ENCODE measurements around the gene NSUN7. TPM values are rescaled to one million over a fixed set of nuclear protein-coding genes. Genes with fewer than 3 reads are reported as not detected.

Gene NSUN7
- total RNA-seq, 1 donor from 2014 or later, result 9.9 TPM

- no peaks in the 10 kb centered on the region for H3K27me3 ChIP-seq (ENCODE audit: control insufficient read depth, insufficient read depth, low read length)
- DNase-seq (ENCODE audit: low read depth), result no peak
- H3K36me3 ChIP-seq (ENCODE audit: control insufficient read depth, insufficient read depth, low read length), result no peaks in the 10 kb centered on the region
- H3K4me3 ChIP-seq (ENCODE audit: low read depth, low read length), result no peak overlapping the region
- TF ChIP-seq CTCF (IDR thresholded peaks at IDR 0.05; ENCODE audit: insufficient read depth, low read length, poor library complexity, severe bottlenecking), result no peak
Observed at GRCh38 chr4:40842318-40842717, 92.6 kb downstream of the NSUN7 start.

GRCh38 chr4:40842725-40843423 is 93.1 kb downstream of the NSUN7 start:
- H3K27me3 ChIP-seq (ENCODE audit: control insufficient read depth, insufficient read depth, low read length), result no peaks in the 10 kb centered on the region
- H3K4me3 ChIP-seq (ENCODE audit: low read depth, low read length), result no peak overlapping the region
- TF ChIP-seq CTCF (IDR thresholded peaks at IDR 0.05; ENCODE audit: insufficient read depth, low read length, poor library complexity, severe bottlenecking), result no peak
- H3K36me3 ChIP-seq (ENCODE audit: control insufficient read depth, insufficient read depth, low read length), result no peaks in the 10 kb centered on the region
- peak; percentile 19 for DNase-seq (ENCODE audit: low read depth)

- no peak for DNase-seq (ENCODE audit: low read depth)
- Histone ChIP-seq H3K4me3 (ENCODE audit: low read depth, low read length) (no peak overlapping the region), H3K27me3 (ENCODE audit: control insufficient read depth, insufficient read depth, low read length) (no peaks in the 10 kb centered on the region), H3K36me3 (ENCODE audit: control insufficient read depth, insufficient read depth, low read length) (no peaks in the 10 kb centered on the region)
- TF ChIP-seq CTCF (IDR thresholded peaks at IDR 0.05; ENCODE audit: insufficient read depth, low read length, poor library complexity, severe bottlenecking), result peak; percentile 30
Observed at GRCh38 chr4:40843696-40844095, 93.9 kb downstream of the NSUN7 start.

- TF ChIP-seq CTCF (IDR thresholded peaks at IDR 0.05; ENCODE audit: insufficient read depth, low read length, poor library complexity, severe bottlenecking), result no peak
- Histone ChIP-seq H3K27me3 (ENCODE audit: control insufficient read depth, insufficient read depth, low read length) (no peaks in the 10 kb centered on the region), H3K4me3 (ENCODE audit: low read depth, low read length) (no peak overlapping the region), H3K36me3 (ENCODE audit: control insufficient read depth, insufficient read depth, low read length) (no peaks in the 10 kb centered on the region)
- no peak for DNase-seq (ENCODE audit: low read depth)
Observed at GRCh38 chr4:40844261-40844660, 94.5 kb downstream of the NSUN7 start.

GRCh38 chr4:40845154-40845835 is 95.5 kb downstream of the NSUN7 start:
- Histone ChIP-seq H3K4me3 (ENCODE audit: low read depth, low read length) (no peak overlapping the region), H3K36me3 (ENCODE audit: control insufficient read depth, insufficient read depth, low read length) (no peaks in the 10 kb centered on the region), H3K27me3 (ENCODE audit: control insufficient read depth, insufficient read depth, low read length) (no peaks in the 10 kb centered on the region)
- TF ChIP-seq CTCF (IDR thresholded peaks at IDR 0.05; ENCODE audit: insufficient read depth, low read length, poor library complexity, severe bottlenecking), result no peak
- no peak for DNase-seq (ENCODE audit: low read depth)
